Activated CD8-positive, alpha-beta memory T cell treated with anti-CD3 and anti-CD28 coated beads, Interleukin-2, amount 50 U/mL, for 48 hours (primary cell): ENCODE data around the gene TLK2.

Experiments
- DNase-seq: peaks from one replicate; pipeline ENCODE4 v3.0.0-alpha.2; 2020

The TLK2 gene

DNA sequence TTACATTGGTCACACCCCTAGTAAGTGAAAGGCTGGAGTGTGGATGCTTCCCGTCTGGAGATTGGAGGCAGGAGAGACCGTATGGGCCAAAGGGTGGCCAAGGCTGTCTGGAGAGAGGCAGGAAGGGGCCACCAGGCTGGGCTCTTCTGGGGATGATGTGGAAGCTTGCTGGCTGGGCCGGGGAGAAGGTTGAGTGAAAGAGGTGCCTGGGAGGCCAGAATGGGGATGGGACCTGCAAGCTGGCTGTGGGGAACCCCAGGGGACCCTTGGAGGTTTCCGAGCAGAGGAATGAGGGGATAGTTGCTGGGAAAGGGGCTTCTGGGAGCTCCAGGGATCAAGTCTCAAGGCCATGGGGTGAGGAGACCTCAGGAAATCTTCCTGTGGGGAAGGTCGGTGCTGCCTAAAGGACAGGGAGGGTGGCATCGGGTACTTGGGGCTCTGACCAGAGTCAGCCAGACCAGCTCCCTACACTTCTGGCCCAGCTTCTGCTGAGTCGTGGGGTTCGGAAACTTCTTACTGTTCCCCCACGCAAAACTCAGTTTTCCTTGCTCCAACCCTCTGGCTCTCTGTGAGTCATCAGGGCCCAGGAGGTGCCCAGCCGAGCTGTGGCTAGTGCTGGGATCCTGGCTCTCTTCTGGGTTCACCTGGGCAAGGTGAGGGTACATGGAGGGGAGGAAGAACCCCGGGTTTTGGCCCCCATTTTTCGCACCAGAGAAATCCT, 151.9 kb downstream of the TLK2 start:
- DNase-seq: no peak

DNA sequence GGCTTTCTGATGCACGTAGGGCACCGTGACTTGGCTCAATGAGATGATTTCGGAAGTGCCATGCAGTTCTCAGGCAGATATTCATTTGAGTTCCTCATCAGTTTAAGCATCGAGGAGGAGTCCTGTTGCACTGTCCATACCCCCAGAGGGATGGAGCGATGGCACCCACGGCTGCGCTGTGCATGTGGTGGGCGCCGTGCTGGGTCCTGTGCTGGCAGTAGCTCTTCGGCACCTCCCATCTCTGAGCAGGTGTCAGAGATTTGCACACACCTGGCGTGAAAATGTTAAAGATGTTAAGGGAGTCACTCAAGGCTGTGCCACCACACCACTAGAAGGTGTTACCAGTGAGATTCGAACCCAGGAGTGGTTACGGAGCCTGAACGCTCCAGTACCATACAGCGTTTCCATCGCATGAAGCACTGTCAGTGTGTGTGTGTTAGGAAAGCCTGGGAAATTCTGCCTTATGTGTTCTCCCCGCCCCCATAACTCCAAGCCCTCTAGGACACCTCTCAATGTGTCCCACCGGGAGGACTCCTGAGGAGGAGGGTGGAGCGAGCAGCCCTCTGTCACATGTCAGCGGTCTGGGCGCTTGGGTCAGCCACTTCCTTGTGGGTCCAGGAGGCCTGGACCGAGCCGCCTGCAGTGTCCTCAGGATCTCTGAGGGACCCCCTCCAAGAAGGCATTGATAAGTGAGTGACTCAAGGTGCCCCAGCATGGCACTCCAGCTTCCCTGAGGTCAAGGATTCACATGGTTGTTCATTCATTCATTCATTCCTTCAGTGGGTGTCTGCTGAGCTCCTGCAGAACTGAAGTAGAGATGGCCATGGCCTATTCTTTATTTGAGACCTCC, 152.7 kb downstream of the TLK2 start:
- no peak for DNase-seq

DNA sequence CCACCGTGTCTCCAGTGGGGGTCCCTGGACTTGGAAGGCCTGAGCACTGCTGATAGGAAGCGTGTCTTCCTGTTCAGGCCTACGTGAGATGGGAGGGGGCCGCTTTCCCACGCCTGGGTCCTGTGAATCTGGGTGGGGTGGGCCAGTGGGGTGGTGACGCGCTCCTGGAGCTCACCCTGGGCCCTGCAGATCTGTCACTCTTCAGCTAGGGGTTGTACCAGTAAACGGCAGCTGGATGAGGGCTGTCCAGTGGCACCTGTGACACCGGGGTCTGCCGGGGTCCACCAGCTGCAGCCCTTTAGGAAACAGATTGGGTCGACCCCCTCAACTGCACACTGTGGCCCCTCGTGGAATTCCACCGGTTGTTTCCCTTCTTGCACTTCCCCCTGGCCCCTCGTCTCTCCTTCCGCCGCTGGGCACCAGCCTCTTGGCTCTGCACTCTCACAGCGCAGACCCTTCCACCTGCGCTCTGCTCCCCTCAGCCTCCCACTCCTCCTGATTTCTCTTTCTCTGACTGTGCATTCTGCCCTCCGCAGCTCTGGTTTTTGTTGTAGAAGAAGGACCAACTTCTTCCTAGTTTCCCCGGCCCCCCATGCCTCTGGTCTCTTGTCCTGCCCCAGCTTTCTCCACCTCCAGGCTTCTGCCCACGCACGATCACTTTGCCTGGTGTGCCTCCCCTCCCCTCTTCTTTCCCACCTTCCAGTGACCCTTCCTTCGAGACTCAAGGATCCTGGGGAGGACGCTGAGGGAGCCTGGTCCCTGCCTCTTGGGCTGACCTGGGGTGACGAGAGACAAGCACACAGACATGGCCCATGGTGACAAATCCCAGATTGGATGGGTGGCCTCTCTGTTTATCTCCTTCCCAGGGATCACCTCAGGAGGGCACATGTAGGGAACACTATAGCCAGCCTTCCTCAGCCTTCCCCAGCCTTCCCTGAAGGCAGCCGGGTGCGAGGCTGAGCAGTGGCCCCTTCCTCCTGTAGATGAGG, 153.6 kb downstream of the TLK2 start:
- DNase-seq: no peak

DNA sequence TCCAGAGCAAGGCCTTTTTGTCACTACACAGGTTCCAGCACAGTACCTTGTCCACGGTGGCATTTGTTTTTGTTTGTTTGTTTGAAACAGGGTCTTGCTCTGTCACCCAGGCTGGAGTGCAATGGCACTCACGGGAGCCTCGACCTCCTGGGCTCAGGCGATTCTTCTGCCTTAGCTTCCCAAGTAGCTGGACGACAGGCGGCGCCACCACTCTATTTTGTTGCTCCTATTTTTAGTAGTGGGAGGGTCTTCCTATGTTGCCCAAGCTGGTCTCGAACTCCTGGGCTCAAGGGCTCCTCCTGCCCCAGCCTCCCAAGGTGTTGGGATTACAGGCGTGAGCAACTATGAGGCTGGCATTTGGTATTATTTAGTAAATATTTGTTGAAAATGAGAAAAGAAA, 159.2 kb downstream of the TLK2 start:
- DNase-seq: no peak

DNA sequence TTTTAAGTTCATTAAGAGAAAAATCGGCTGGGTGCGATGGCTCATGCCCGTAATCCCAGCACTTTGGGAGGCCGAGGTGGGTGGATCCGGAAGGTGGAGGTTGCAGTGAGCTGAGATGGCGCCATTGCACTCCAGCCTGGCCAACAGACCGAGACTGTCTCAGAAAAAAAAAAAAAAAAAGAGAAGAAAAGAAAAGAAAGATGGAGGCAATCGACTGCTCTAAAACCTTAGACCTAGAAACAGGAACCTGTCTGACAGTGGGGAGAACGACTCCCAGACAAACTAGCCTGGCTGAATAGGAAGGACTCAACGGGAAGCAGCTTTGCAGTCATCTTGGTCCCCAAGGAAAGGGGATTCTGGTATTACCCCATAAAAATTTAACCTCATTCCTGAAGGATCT, 162.5 kb downstream of the TLK2 start:
- no peak for DNase-seq

DNA sequence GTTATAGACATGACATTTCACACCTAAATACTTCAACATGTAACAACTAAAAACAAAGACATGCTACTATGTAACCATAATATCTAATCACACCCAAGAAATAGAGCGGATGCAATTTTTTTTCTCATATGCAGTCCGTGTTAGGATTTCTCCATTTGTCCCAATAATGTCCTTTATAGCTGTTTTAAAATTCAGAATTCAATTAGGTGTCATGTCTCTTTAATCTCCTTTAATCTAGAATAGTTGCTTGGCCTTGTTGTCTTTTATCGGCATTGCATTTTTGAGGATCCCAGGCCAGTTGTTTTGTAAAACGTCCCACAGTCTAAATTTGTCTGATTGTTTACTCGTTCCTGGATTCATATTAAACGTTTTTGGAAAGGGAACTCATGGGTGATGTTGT, 163.3 kb downstream of the TLK2 start:
- no peak for DNase-seq

DNA sequence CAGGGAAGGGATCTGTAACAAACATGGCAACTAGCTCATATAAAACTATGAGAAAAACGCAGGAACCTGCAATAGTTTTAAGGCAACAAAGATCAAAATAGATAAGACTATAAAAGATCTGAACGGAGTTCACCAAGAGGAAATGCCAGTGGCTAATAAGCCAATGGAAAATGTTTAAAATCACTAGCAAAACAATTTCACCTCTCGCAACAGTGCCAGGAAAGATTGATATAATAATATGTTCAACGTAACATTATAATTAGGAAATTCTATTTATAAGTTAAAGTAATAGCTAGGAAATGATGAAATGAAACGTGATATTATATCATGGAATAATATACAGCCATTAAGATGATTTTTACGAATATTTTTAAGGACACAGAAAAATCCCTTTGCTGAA, 164.9 kb downstream of the TLK2 start:
- DNase-seq: no peak

DNA sequence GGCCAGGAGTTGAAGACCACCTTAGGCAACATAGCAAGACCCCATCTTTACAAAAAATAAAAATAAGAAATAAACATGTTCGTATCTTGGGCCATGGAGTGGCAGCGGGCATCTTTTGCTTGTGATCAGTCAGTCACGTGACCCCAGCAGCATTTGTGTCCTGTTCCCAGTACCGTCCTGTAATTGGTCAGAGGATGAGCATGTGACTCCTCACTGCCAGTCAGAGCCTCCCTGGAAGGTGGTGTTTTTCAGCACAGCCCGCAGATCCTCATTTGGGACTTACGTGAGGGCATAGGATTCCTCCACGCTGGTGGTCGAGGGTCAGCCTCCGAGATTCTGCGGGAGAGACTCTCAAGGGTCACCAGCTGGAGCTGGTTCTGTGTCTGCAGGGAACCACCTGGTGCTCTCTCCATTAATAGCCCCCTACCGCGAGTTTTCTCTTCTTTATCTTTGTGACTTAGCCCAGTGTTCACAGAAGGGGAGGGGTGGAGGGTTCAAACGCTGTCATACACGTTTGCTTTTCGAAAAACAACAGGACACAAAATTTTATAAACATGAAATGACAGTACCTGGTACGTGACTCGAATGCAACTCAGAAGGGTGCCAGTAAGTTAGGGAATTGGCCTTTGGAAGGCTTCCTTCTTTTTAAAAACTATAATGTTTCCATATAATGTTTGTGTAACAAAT, 166.0 kb downstream of the TLK2 start:
- DNase-seq: no peak

DNA sequence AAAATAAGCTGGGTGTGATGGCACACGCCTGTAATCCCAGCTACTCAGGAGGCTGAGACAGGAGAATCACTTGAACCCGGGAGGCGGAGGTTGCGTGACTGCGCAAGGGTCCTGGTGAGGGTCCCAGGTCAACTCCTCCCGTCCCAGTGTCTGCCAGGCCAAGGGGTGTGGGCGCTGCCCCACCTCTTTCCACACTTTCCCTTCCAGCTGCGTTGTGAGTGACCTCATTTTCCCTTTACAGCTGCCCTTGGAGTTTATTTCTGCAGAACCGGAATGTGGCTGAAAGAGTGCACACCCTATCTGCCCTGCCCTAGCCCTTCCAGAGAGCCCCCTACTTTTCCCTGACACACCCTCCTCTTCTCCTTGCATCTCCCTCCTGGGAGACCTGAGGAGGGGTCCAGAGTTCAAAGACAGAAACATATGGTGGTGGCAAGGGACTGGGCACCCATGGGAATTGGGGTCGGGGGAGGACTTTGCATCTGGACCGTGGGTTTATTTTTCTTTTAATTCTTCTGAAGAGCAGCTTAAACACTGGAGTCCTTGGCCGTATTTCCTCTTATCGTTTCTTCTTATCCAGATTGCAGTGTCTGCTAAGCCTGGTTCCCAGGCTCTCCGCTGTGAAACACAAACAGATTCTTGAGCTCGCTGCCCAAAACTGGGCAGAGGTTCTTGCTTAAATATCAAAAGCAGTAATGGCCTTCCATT, 169.8 kb downstream of the TLK2 start:
- DNase-seq: no peak

DNA sequence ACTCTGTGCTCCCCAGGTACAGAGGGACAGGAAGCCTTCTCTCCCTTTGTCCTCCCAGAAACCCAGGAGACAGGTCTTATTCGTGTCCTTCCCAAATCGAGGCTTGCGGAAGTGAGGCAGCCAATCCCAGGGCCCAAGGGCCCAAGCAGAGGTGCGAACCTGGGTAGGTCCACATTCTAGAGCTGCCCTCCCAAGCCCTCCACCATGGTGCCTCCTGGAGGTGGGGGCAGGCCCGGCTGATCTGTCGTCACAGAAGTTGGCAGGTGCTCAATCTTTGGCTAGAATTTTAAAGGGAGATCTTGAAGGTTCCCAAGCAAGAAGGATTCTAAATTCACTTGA, 170.3 kb downstream of the TLK2 start:
- no peak for DNase-seq

DNA sequence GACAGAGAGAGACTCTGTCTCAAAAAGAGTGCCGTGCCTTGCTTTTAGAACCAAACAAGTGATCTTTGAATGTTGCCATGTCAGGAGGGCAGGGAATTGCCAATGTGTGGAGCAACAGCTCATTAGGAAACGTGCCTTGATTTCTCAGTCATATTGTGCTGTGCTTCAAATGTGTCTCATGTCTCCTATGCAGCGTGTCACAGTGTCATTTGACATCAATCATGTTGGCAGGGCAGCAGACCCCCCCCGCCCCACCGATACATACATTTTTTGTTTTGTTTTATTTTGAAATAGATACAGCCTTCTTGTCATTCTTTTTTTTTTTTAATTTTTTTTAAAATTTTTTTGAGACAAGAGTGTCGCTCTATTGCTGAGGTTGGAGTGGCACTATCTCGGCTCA, 170.9 kb downstream of the TLK2 start:
- no peak for DNase-seq

DNA sequence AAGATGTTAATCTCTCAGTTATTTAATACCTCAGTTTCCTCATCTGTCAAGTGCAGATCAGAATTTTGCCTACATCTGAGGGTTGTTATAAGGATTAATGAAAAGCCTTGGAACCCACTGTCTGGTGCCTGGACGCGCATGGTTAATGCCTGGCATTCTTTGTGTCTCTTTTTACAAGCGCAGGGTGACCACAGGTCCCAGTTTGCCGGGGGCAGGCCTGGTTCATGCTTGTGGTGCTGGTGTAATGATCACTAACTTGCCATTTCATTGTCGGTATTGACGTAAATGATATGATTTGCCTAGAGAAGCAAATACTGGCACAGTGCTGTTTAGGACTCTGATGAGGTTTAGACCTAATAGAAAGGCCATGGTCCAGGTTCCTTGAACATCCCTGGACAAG, 172.0 kb downstream of the TLK2 start:
- DNase-seq: no peak

DNA sequence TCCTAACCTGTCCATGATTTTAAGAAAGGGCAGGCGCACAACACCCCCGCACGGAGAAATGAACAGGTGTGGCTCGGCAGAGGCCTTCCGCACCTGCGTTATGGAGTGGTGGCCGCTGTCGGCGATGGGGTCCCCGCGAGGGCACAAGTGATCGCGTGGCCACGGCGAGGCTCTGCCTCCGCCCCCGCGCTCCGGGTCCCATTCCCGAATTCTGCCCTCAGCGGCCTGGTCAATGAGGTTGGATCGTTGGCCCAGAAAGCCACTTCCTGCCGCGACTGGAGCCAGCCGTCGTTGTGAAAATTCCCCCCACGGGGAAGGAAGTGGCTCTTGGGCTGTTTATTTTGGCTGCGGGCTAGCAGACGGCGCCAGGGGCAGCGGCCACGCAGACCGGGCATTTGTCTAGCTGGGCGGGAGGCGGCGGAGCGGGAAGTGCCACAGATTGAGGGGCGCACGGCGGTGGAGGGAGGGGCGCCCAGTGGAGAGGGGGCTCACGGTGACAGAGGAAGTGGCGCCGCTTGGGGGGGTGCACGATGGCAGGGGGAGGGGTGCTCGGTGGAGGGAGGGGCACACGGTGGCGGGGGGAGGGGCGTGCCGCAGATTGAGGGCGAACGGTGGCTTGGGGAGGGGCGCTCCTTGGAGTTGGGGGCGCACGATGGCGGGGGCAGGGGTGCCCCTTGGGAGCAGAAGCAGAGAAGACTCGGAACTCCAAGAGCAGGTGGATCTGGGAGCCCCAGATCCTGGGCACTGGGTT, 173.8 kb downstream of the TLK2 start:
- peak; percentile 70 for DNase-seq

DNA sequence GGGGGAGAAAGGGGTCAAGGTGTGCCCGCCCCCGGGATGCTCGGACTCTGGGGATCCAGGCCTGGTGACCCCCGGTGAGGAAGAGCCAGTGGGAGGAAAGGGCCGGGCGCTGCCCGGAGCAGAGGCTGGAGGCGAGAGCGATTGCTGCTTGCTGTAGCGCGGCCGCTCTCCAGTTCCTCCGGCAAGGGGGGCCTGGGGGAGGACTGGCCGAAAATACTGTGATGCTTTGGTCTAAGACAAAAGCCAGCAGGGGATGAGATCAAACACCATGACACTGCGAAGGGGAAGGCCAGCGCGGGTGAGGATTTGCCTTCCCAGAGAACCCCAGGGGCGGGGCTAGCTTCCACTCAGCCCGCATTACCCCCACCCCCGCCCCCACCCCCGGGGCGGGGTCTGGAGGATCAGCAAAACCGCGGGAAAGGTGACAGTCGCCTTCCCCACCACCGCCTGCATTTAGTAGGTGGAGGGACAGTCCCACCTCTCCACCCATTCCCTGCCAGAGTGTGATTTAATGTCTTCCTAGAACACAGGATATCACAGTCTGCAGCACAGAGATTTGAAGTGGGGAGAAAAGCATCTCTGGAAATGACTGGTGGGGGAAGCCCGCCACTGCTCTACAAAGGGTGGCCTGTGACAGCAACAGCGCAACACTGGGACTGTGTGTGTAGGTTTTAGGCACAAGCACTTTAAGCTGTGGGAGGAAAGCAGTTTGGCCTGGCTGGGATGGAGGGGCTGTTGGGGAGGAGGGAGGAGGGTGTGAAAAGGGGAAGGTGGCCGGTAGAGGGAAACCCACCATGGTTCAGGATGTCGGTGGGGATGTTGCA, 174.6 kb downstream of the TLK2 start:
- peak; percentile 92 for DNase-seq

DNA sequence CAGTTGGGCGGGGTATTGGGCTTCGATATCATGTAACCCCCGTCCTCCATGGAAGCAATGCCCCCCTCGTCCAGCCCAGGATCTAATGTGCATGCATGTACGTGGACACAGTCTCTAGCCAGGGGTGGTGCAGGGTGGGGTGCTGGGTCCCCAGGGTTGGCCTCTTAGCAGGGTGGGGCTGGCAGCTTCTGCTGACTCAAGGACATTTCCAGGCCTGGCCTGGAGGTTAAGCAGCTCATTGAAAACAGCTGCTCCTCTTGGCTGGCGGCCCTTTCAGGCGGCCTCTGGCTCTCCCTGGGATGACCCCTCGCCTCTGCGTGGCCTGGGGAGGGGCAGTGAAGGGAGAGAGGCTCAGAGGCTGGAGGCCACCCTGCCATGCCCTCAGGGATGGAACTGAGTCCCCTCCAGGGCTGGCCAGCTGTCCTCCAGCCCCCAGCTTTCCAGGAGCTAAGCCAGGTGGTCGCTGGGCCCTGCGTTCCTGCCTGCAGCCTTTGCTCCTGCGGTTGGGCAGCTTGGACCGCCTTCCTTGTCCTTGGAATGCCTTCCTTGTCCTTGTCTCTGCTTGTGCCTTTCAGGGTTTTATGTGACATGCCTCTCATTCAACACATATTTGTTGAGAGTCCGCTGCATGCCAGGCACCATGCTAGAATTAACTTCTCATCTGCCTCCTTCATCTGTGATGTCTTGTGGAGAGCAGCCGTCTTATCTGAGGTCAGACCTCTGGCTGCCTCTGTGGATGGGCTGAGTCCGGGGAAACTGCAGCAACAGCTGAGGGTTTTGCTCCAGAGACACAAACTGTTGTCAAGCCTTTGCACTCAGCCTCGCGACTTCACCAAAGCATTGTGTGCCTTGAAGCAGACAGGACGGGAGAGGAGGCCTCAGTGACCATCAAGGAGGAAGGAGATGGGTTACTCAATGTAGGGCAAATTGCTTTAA, 175.5 kb downstream of the TLK2 start:
- DNase-seq: no peak

DNA sequence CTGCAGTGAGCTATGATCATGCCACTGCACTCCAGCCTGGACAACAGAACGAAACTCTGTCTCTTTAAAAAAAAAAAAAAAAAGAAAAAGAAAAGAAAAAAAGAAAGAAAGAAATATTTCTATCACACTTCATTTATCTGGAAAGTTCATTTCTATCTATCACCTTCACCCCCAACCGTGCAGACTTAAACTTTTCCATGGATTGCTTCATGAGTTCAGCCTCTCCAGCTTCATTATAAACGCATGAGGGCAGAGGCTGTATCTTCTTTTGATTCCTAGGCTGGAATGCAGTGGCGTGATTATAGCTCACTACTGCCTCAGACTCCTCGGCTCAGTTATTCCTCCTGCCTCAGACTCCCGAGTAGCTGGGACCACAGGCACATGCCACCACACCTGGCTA, 177.0 kb downstream of the TLK2 start:
- DNase-seq: no peak

DNA sequence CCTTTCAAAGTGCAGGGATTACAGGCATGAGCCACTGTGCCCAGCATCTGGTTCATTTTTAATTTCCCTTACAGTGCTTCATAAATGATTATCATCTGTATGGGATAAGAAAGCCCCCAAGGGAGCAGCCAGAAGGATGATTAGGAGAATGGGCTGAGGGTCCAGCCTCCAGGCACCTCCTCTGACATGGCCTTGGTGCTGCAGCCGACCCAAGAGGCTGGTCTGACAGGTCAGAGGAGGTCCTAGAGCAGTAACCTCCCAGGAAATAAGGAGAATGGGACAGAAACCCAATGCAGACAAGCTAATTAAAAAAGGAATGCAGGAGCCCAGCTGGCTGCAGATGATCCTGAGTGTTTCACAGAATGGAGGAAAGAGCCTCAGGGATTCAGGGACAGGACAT, 177.8 kb downstream of the TLK2 start:
- DNase-seq: no peak

DNA sequence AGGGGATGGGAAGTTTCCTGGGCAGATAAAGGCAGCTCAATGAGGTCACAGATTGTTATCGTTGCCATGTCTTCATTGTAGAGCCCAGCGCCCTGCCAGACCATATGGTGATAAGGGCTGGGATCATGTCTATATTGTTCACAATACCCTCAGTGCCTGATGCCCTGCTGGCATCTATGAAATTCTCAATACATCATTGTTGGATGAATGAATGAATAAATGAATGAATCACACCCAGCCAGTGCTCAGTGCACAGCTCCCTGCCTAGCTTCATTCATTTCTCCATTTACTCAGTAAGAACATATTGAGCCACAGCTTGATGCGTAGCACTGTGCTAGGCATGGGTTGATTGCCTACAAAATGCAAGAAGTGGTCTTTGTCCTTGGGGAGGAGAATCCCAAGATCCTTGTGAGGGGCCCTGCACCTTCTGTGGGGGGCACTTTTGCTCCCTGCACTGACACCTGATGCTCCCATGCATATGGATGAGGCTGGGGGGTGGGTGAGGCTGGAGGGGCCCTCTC, 178.6 kb downstream of the TLK2 start:
- DNase-seq: no peak

DNA sequence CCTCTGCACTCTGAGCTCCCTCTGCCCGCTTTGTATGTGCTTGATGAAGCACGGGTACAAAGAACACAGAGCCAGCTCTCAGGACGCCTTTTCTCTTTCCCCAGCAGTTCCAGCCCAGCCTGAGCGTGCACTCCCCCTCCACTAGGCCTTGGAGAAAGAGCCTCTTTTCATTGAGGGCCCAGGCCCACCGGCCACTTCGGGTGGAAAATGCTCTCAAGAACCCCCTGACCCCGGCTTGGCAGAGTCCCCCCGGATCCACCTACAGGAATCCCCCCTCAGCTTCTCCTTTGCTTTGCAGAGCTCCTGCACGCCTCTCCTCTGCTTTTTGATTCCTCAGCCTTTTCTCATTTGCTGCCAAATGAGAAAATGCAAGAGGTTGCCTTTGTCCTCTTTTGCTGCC, 179.1 kb downstream of the TLK2 start:
- no peak for DNase-seq
